Measurements from ENCODE around the gene PI4KA. TPM values are rescaled to one million over a fixed set of nuclear protein-coding genes. Genes with fewer than 3 reads are reported as not detected.
A peak's percentile ranks its signal among the peaks of the same experiment; 100 is the strongest.

PI4KA gene
- total RNA-seq, 4 donors from 2014 or later = 44.7 to 136 (median 67.7) TPM

DNA sequence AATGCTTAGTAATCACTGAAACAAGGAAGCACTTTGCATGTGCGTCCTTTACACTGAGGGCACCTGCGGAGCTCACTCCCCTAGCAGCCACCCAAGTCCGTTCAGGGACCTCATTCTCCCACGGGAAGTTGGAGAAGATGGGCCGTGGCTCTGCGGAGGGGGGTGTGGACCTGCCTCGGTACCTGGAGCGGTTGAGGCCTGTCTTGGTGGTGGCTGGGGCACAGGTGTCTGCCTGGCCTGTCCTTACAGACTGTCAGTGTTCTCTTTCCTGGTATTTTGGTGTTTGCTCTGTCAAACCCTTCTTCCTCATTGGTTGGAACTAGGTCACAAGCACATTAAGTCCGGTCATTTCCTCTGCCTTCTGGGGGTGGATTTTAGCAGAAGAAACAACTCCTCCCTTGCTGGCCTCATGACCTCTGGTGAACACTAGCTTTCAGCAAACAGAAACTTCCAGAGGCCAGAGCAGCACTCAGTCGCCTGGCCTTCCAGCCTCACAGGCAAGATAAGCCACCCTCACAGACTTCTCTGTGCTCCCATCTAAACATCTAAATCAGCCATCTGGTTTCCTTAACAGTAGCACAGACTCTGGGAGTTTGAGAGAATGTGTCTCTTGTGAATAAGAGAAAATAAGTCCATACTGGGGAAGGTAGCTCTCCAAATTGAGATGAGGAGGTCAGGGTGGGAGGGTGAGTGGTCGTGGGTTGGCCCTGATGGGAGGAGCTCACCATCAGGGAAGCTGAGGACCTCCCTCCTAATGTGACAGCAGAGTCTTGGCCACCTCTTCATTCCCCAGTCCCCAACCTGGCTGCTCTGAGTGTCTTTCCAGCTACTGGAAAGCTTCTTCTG, 8.8 kb upstream of the PI4KA start:
- Histone ChIP-seq H3K4me1 (peaks cover 39% of the 10 kb centered on the region), H3K4me3 (no peak overlapping the region), H3K36me3 (peaks cover 27% of the 10 kb centered on the region), H3K27me3 (no peaks in the 10 kb centered on the region), H3K27ac (peak overlapping the region; percentile 78), H3K9me3 (no peaks in the 10 kb centered on the region)
- DNase-seq (ENCODE audit: low spot score in 2 of 2) = no peak
- TF ChIP-seq, protein P1, sequence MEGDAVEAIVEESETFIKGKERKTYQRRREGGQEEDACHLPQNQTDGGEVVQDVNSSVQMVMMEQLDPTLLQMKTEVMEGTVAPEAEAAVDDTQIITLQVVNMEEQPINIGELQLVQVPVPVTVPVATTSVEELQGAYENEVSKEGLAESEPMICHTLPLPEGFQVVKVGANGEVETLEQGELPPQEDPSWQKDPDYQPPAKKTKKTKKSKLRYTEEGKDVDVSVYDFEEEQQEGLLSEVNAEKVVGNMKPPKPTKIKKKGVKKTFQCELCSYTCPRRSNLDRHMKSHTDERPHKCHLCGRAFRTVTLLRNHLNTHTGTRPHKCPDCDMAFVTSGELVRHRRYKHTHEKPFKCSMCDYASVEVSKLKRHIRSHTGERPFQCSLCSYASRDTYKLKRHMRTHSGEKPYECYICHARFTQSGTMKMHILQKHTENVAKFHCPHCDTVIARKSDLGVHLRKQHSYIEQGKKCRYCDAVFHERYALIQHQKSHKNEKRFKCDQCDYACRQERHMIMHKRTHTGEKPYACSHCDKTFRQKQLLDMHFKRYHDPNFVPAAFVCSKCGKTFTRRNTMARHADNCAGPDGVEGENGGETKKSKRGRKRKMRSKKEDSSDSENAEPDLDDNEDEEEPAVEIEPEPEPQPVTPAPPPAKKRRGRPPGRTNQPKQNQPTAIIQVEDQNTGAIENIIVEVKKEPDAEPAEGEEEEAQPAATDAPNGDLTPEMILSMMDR (IDR thresholded peaks at IDR 0.05) = no peak
- TF ChIP-seq POLR2A (IDR thresholded peaks at IDR 0.05) (no peak), POLR2AphosphoS5 (IDR thresholded peaks at IDR 0.05) (no peak), EP300 (IDR thresholded peaks at IDR 0.05) (no peak)
- 55% methylated on average over 7 of the region's 11 CpGs for WGBS

DNA sequence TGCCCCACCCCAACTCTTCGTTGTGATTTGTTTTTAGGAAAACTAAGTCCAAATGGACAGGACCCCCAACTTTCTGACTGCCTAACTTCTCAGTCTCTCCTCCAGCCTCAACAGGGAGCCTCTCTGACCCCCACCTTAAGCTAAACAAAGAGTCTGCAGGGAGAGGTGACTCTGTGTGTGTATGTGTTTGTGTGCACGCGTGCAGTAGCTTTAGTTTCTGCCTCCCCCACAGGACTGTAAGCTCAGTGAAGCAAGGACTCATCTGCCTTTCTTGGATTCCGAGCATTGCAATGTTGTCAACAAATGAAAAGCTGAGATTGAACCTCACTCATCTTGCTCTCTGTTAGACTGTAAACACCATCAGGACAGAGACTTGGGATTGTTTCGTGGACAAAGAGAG, 8.1 kb upstream of the PI4KA start:
- DNase-seq (ENCODE audit: low spot score in 2 of 2) = no peak
- Histone ChIP-seq H3K4me3 (no peak overlapping the region), H3K4me1 (peaks cover 43% of the 10 kb centered on the region), H3K9me3 (no peaks in the 10 kb centered on the region), H3K36me3 (peaks cover 20% of the 10 kb centered on the region), H3K27ac (peak overlapping the region; percentile 78), H3K27me3 (no peaks in the 10 kb centered on the region)
- TF ChIP-seq POLR2AphosphoS5 (IDR thresholded peaks at IDR 0.05) = no peak
- no peak for TF ChIP-seq EP300 (IDR thresholded peaks at IDR 0.05)
- TF ChIP-seq POLR2A (IDR thresholded peaks at IDR 0.05) = no peak
- TF ChIP-seq, protein P1 (IDR thresholded peaks at IDR 0.05) = no peak
- 79% methylated on average over 5 of the region's 5 CpGs for WGBS

DNA sequence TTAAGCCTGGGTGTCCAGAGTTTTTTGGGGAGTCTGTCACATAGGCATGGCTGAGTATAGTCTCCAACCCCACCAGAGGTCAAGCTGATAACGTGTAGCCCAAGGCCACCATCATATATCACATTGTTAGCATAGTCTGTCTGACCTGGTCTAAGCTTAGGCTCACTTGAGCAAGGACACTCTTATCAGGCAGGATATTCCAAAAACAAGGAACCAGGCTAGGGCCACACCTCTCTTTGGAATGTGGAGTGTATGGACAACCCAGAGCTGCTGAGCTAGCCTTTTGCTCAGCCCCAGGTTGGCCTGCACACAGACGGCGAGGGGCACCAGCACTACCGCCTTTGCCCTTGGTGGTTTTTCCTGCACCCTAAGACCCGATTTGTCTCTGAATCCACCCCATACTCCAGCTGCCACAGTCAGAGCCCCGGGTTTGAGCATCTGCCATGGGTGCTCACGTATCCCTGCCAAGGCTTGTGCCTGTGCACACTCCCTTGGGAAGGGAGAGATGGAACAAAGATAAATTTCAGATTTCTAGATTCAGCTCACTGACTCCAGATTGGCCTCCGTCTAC, 7.3 kb upstream of the PI4KA start:
- TF ChIP-seq EP300 (IDR thresholded peaks at IDR 0.05) (no peak), POLR2A (IDR thresholded peaks at IDR 0.05) (no peak), POLR2AphosphoS5 (IDR thresholded peaks at IDR 0.05) (no peak)
- TF ChIP-seq, protein P1 (IDR thresholded peaks at IDR 0.05) = no peak
- H3K27ac ChIP-seq = no peak overlapping the region
- H3K27me3 ChIP-seq = no peaks in the 10 kb centered on the region
- H3K4me1 ChIP-seq = peaks cover 50% of the 10 kb centered on the region
- 96% methylated on average over 3 of the region's 8 CpGs for WGBS
- DNase-seq (ENCODE audit: low spot score in 2 of 2) = no peak
- H3K36me3 ChIP-seq = peaks cover 14% of the 10 kb centered on the region
- no peaks in the 10 kb centered on the region for H3K9me3 ChIP-seq
- H3K4me3 ChIP-seq = no peak overlapping the region

DNA sequence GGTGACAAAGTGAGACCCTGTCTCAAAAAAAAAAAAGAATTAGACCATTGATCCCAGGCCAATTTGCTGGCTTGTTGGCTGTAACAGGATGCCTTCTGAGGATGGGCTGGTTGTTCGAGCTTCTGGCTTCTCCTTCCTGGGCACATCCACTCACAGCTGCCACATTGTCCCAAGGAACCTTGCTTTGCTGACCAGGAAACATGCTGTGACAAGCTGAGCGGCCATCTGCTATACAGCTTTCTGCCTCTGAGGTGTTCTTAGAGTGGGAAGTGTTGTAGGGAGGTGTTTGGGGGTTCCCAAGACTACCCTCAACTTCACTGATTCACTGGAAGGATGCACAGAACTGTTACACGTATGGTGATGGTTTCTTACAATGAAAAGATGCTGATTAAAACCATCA, 6.7 kb upstream of the PI4KA start:
- no peak overlapping the region for H3K4me3 ChIP-seq
- no peaks in the 10 kb centered on the region for H3K27me3 ChIP-seq
- peaks cover 8% of the 10 kb centered on the region for H3K36me3 ChIP-seq
- DNase-seq (ENCODE audit: low spot score in 2 of 2) = no peak
- no peak overlapping the region for H3K27ac ChIP-seq
- TF ChIP-seq EP300 (IDR thresholded peaks at IDR 0.05) (no peak), POLR2AphosphoS5 (IDR thresholded peaks at IDR 0.05) (no peak), POLR2A (IDR thresholded peaks at IDR 0.05) (no peak)
- no peaks in the 10 kb centered on the region for H3K9me3 ChIP-seq
- peaks cover 56% of the 10 kb centered on the region for H3K4me1 ChIP-seq
- 91% methylated on average over 3 of the region's 3 CpGs for WGBS

DNA sequence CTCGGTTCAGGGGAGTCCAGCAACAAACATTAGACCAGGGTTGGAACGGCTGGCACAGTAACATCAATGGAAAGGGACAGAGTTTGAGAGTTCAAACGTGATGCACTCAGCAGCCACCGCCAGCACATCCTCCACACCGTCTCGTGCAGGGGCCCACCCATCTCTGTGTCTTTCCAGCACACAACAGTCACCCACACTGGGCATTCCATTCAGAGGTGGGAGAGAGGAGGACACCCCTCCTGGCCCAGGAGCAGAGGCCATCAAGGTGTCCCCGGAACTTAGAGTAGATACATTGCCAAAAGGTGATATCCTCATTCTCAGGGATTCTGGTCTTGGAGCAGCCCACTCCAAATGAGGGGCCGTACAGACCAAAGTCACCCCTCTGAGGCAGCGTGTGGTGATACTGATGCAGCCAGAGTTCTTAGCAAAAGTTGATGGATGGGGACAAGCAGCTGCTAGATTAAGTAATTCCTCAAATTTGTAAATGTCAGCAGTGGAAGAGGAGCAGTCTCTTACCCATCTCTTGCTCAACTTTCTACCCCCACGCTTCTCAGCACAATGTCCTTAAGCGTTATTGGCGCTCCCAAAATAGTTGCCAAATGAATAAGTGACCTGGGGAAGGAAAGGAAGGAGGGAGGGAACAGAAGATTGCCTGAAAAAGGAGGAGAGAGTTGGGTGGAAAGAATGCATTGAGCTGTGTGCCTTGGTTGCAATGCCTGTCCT, 5.7 kb upstream of the PI4KA start:
- Histone ChIP-seq H3K36me3 (peaks cover 6% of the 10 kb centered on the region), H3K4me1 (peaks cover 66% of the 10 kb centered on the region), H3K9me3 (no peaks in the 10 kb centered on the region), H3K27me3 (no peaks in the 10 kb centered on the region), H3K4me3 (no peak overlapping the region), H3K27ac (no peak overlapping the region)
- 81% methylated on average over 7 of the region's 12 CpGs for WGBS
- no peak for DNase-seq (ENCODE audit: low spot score in 2 of 2)
- TF ChIP-seq EP300 (IDR thresholded peaks at IDR 0.05) = no peak
- TF ChIP-seq POLR2AphosphoS5 (IDR thresholded peaks at IDR 0.05) = no peak
- no peak for TF ChIP-seq POLR2A (IDR thresholded peaks at IDR 0.05)
- TF ChIP-seq, protein P1 (IDR thresholded peaks at IDR 0.05) = no peak
